Measurements from ENCODE around the gene VMAC. TPM values are rescaled to one million over a fixed set of nuclear protein-coding genes. Genes with fewer than 3 reads are reported as not detected.

Gene VMAC
- total RNA-seq, 2 experiments from 2014 or later = 1.5 to 2.0 TPM

GRCh38 chr19:5914358-5914774, 9.7 kb downstream of the VMAC start:
- H3K27me3 Mint-ChIP-seq (ENCODE audit: low read depth) = no peaks in the 10 kb centered on the region
- no peak overlapping the region for H3K27ac Mint-ChIP-seq
- intact Hi-C loops (cut with micrococcal nuclease) = no loop called here
- H3K4me3 Mint-ChIP-seq = no peak overlapping the region
- no peaks in the 10 kb centered on the region for H3K9me3 Mint-ChIP-seq
- peaks cover 6% of the 10 kb centered on the region for H3K36me3 Mint-ChIP-seq (ENCODE audit: low read depth)
- no peak for DNase-seq
- CTCF ChIA-PET = no interaction called here
- no peaks in the 10 kb centered on the region for H3K4me1 Mint-ChIP-seq (ENCODE audit: low read depth)

- H3K4me3 Mint-ChIP-seq = no peak overlapping the region
- H3K9me3 Mint-ChIP-seq = no peaks in the 10 kb centered on the region
- no peak for DNase-seq
- intact Hi-C loops (cut with micrococcal nuclease) = no loop called here
- no peak overlapping the region for H3K27ac Mint-ChIP-seq
- no peaks in the 10 kb centered on the region for H3K4me1 Mint-ChIP-seq (ENCODE audit: low read depth)
- peaks cover 6% of the 10 kb centered on the region for H3K36me3 Mint-ChIP-seq (ENCODE audit: low read depth)
- CTCF ChIA-PET = no interaction called here
- no peaks in the 10 kb centered on the region for H3K27me3 Mint-ChIP-seq (ENCODE audit: low read depth)
Measured at GRCh38 chr19:5914946-5915781, 10.5 kb downstream of the VMAC start.

GRCh38 chr19:5915782-5916165, 11.1 kb downstream of the VMAC start:
- Mint-ChIP-seq H3K4me3 (no peak overlapping the region), H3K27me3 (ENCODE audit: low read depth) (no peaks in the 10 kb centered on the region), H3K4me1 (ENCODE audit: low read depth) (no peaks in the 10 kb centered on the region), H3K36me3 (ENCODE audit: low read depth) (peaks cover 6% of the 10 kb centered on the region), H3K27ac (no peak overlapping the region), H3K9me3 (no peaks in the 10 kb centered on the region)
- CTCF ChIA-PET = no interaction called here
- intact Hi-C loops (cut with micrococcal nuclease) = no loop called here
- DNase-seq = no peak

- peaks cover 6% of the 10 kb centered on the region for H3K36me3 Mint-ChIP-seq (ENCODE audit: low read depth)
- DNase-seq = no peak
- H3K4me1 Mint-ChIP-seq (ENCODE audit: low read depth) = no peaks in the 10 kb centered on the region
- CTCF ChIA-PET = no interaction called here
- no peaks in the 10 kb centered on the region for H3K9me3 Mint-ChIP-seq
- no peak overlapping the region for H3K27ac Mint-ChIP-seq
- no peaks in the 10 kb centered on the region for H3K27me3 Mint-ChIP-seq (ENCODE audit: low read depth)
- intact Hi-C loops (cut with micrococcal nuclease) = no loop called here
- no peak overlapping the region for H3K4me3 Mint-ChIP-seq
Measured at GRCh38 chr19:5916181-5916708, 11.6 kb downstream of the VMAC start.

GRCh38 chr19:5917431-5918107, 12.9 kb downstream of the VMAC start:
- peaks cover 13% of the 10 kb centered on the region for H3K36me3 Mint-ChIP-seq (ENCODE audit: low read depth)
- H3K9me3 Mint-ChIP-seq = no peaks in the 10 kb centered on the region
- CTCF ChIA-PET = no interaction called here
- no peaks in the 10 kb centered on the region for H3K27me3 Mint-ChIP-seq (ENCODE audit: low read depth)
- intact Hi-C loops (cut with micrococcal nuclease) = no loop called here
- no peak overlapping the region for H3K4me3 Mint-ChIP-seq
- no peak for DNase-seq
- H3K4me1 Mint-ChIP-seq (ENCODE audit: low read depth) = no peaks in the 10 kb centered on the region
- no peak overlapping the region for H3K27ac Mint-ChIP-seq

- Mint-ChIP-seq H3K4me1 (ENCODE audit: low read depth) (no peaks in the 10 kb centered on the region), H3K36me3 (ENCODE audit: low read depth) (peaks cover 19% of the 10 kb centered on the region), H3K4me3 (no peak overlapping the region), H3K27me3 (ENCODE audit: low read depth) (no peaks in the 10 kb centered on the region), H3K9me3 (no peaks in the 10 kb centered on the region), H3K27ac (no peak overlapping the region)
- no peak for DNase-seq
- intact Hi-C loops (cut with micrococcal nuclease) = no loop called here
- CTCF ChIA-PET = no interaction called here
Measured at GRCh38 chr19:5918463-5919079, 13.9 kb downstream of the VMAC start.

GRCh38 chr19:5921516-5922160, 17.0 kb downstream of the VMAC start:
- no peak for DNase-seq
- intact Hi-C loops (cut with micrococcal nuclease) = no loop called here
- Mint-ChIP-seq H3K4me3 (no peak overlapping the region), H3K4me1 (ENCODE audit: low read depth) (no peaks in the 10 kb centered on the region), H3K36me3 (ENCODE audit: low read depth) (peaks cover 29% of the 10 kb centered on the region), H3K9me3 (no peaks in the 10 kb centered on the region), H3K27me3 (ENCODE audit: low read depth) (no peaks in the 10 kb centered on the region), H3K27ac (no peak overlapping the region)
- CTCF ChIA-PET = no interaction called here

GRCh38 chr19:5922161-5922545, 17.5 kb downstream of the VMAC start:
- DNase-seq = no peak
- Mint-ChIP-seq H3K4me1 (ENCODE audit: low read depth) (no peaks in the 10 kb centered on the region), H3K9me3 (no peaks in the 10 kb centered on the region), H3K36me3 (ENCODE audit: low read depth) (peaks cover 26% of the 10 kb centered on the region), H3K4me3 (no peak overlapping the region), H3K27ac (no peak overlapping the region), H3K27me3 (ENCODE audit: low read depth) (no peaks in the 10 kb centered on the region)
- intact Hi-C loops (cut with micrococcal nuclease) = no loop called here
- CTCF ChIA-PET = no interaction called here

GRCh38 chr19:5923356-5923755, 18.7 kb downstream of the VMAC start:
- Mint-ChIP-seq H3K36me3 (ENCODE audit: low read depth) (peaks cover 30% of the 10 kb centered on the region), H3K4me3 (no peak overlapping the region), H3K9me3 (no peaks in the 10 kb centered on the region), H3K27me3 (ENCODE audit: low read depth) (no peaks in the 10 kb centered on the region), H3K4me1 (ENCODE audit: low read depth) (no peaks in the 10 kb centered on the region), H3K27ac (no peak overlapping the region)
- intact Hi-C loops (cut with micrococcal nuclease) = no loop called here
- DNase-seq = no peak
- CTCF ChIA-PET = no interaction called here

GRCh38 chr19:5925830-5926427, 21.3 kb downstream of the VMAC start:
- CTCF ChIA-PET = interaction anchor here (0.8 kb wide), 1 partner anchor 63 kb away, joined by 3 read pairs; no protein-coding TSS in a partner anchor
- Mint-ChIP-seq H3K36me3 (ENCODE audit: low read depth) (peaks cover 40% of the 10 kb centered on the region), H3K4me3 (no peak overlapping the region), H3K27me3 (ENCODE audit: low read depth) (no peaks in the 10 kb centered on the region), H3K4me1 (ENCODE audit: low read depth) (no peaks in the 10 kb centered on the region), H3K9me3 (no peaks in the 10 kb centered on the region), H3K27ac (no peak overlapping the region)
- intact Hi-C loops (cut with micrococcal nuclease) = no loop called here
- DNase-seq = no peak

- Mint-ChIP-seq H3K27me3 (ENCODE audit: low read depth) (no peaks in the 10 kb centered on the region), H3K27ac (no peak overlapping the region), H3K4me3 (no peak overlapping the region), H3K9me3 (no peaks in the 10 kb centered on the region), H3K4me1 (ENCODE audit: low read depth) (no peaks in the 10 kb centered on the region), H3K36me3 (ENCODE audit: low read depth) (peaks cover 38% of the 10 kb centered on the region)
- no peak for DNase-seq
- CTCF ChIA-PET = no interaction called here
- intact Hi-C loops (cut with micrococcal nuclease) = no loop called here
Measured at GRCh38 chr19:5926641-5927440, 22.2 kb downstream of the VMAC start.
